Iris pigment epithelial cell (primary cell): Measurements from ENCODE around the gene PMAIP1.
A peak's percentile ranks its signal among the peaks of the same experiment; 100 is the strongest.

Experiments
- DNase-seq: peaks from one replicate; pipeline ENCODE4 v3.0.0-alpha.2; 2011; ENCODE audit warnings: low read depth

PMAIP1 gene

GRCh38 chr18:59912007-59912550, 12.3 kb downstream of the PMAIP1 start:
- DNase-seq = peak; percentile 49

- DNase-seq = no peak
Observed at GRCh38 chr18:59915606-59916005, 15.8 kb downstream of the PMAIP1 start.

GRCh38 chr18:59916746-59917145, 16.9 kb downstream of the PMAIP1 start:
- DNase-seq = no peak

DNA sequence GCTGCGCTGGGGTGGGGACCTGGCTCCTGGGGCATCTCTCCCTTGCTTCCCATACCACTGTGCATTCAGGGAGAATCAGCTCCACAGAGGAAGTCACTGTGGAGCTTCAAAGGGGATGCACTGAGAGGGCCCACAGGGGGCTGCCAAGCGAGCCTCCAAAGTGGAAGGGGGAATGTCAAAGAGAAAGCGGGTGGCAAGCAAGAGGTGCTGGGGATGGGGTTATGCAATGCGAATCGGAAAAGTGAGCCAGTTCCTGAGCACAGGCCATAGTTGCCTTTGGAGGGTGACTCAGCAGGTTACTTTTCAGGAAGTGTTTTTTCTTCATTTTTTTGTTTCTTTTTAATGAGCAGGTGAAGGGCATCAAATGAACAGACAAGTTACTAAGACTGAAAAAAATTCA, 17.6 kb downstream of the PMAIP1 start:
- peak; percentile 81 for DNase-seq

GRCh38 chr18:59918320-59918755, 18.5 kb downstream of the PMAIP1 start:
- DNase-seq = peak; percentile 74

GRCh38 chr18:59918997-59919396, 19.2 kb downstream of the PMAIP1 start:
- DNase-seq = no peak

GRCh38 chr18:59921384-59921891, 21.6 kb downstream of the PMAIP1 start:
- DNase-seq = no peak

DNA sequence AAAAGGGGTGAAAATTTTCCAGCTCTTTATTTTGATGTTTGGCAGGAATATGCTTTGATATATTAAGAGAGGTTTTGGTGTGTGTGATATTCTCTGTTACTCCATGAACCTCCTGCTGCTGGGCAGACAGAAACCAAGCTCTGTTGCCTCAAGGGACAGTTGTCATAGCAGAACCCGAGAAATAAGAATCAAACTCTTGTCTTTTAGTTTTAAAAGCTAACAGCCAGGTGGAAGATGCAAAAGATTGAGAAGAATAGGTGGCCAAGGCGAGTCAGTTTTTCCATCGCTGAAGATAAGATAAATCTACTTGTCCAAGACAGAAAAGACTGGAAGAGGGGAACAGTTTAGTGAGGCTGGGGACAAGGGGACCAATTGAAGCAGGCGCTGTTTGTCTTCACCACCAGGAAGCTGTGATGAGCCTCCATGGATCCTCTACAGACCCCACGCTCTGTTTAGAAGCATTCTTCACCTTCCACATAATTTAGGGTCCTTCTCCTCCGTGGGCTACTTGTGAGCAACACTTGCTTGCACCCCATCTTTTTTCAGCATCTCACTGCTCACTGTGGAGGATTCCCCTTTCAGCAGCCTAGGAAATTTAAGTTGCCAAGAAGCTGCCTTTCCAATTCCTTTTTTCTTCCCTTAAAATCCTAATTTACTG, 23.9 kb downstream of the PMAIP1 start:
- DNase-seq = no peak

DNA sequence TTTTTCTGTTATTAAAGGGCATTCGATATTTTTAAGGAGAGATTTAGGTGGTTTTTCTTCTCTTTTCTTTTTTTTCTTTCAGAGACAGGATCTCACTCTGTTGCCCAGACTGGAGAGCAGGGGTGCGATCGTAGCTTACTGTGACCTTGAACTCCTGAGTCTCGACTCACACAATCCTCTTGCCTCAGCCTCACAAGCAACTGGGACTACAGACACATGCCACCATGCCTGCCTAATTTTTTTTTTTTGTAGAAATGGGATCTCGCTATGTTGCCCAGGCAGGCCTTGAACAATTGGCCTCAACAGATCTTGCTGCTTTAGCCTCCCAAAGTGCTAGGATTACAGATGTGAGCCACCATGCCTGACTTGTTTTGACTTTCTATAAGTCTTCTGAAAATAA, 26.3 kb downstream of the PMAIP1 start:
- no peak for DNase-seq

DNA sequence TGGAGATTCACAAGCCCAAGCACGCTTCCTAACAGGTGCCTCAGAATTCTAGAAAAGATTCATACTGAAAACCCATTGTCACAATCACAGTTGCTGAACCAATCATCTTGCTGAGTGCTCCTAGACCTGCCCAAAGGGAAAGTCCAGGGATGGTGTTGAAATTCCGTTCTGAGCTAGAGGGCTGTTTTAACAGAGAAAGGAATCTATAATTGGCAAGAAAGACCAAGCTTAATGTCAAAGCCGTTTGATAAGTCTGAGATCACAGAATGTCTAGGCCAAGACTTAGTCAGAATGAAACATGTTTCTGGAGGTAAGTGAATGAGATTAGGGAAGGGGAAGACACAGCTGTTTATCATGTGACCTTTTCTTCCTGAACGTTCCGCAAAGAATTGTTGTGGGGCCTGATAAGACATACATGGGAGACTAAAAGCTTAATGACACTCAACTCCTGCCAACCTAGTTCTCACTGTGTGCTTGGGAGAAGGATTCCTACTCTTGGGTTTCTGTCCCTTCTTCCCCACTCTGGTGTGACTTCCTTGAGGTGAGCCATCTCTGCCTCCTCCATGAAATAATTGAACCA, 27.5 kb downstream of the PMAIP1 start:
- DNase-seq = peak; percentile 83

DNA sequence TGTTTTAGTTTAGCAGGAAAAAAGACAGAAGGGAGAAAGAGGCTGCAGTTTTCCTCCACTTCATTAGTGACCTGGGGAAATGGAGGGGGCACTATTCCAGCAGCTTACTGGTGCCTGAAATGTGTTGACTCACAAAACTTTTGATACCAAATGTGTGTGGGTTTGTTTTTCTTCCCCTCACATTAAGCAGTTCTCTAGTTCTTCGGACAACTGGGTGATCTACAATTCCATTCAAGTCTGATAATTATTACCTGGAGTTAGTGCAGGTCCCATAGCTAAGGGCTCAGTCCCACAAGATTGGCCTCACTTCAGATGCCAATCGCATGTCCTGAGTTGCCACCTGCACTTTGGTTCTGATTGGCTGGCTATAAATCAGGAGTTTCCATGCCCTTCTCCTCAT, 28.4 kb downstream of the PMAIP1 start:
- DNase-seq = no peak

DNA sequence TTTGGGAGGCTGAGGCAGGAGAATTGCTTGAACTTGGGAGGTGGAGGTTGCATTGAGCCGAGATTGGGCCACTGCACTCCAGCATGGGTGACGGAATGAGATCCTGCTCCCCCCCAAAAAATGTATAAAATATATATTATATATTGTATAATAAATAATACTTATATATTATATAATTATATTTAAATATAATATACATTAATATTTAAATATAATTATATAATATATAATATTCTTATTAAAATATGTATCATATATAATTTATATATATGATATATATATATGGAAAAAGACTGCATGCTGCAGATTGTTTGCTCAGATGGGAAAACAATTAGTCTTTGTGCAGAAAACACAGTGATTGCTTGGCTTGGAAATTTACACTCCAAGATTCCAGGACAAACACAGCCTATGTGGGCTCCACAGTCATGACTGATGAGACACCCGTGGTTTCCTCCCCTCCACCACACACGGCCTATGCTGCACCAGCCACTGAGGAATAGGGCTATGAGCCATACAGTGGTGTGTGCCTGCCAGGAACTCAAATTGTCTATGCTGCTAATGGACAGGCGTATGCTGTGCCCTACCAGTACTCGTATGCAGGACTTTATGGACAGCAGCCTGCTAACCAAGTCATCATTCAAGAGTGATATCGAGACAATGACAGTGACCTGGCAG, 30.0 kb downstream of the PMAIP1 start:
- no peak for DNase-seq

- no peak for DNase-seq
Observed at GRCh38 chr18:59932401-59932800, 32.6 kb downstream of the PMAIP1 start.

DNA sequence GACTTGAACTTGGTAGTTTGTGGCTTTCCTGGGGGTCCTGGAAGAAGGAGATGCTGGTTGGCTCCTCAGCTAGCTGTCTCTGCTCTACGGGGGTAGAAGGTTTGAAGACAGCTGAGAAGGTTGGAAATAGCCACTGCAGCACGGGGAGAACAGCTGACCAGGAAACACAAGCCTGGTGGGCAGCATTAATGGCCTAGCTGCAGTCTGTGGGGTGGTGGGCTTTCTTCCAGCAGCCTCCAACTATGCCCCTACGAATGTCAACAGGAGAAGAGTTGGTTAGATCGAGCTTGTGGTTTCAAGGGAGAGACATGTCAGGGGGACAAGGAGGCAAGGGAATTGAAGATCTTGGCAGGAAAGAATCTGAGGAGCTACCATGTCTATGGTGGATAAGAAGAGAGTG, 38.9 kb downstream of the PMAIP1 start:
- no peak for DNase-seq

- DNase-seq = no peak
Observed at GRCh38 chr18:59939127-59939526, 39.3 kb downstream of the PMAIP1 start.

GRCh38 chr18:59940068-59940467, 40.3 kb downstream of the PMAIP1 start:
- DNase-seq = no peak

GRCh38 chr18:59941331-59941730, 41.5 kb downstream of the PMAIP1 start:
- DNase-seq = no peak

GRCh38 chr18:59942601-59943000, 42.8 kb downstream of the PMAIP1 start:
- DNase-seq = no peak

- DNase-seq = no peak
Observed at GRCh38 chr18:59945544-59945943, 45.7 kb downstream of the PMAIP1 start.

- peak; percentile 49 for DNase-seq
Observed at GRCh38 chr18:59950215-59950944, 50.6 kb downstream of the PMAIP1 start.

- DNase-seq = no peak
Observed at GRCh38 chr18:59951591-59951990, 51.8 kb downstream of the PMAIP1 start.

GRCh38 chr18:59952283-59953007, 52.6 kb downstream of the PMAIP1 start:
- DNase-seq = no peak
